T-helper 1 cell treated with Interleukin-12 subunit alpha and Interleukin-12 subunit beta and Interleukin-4 antibody, amounts not matched to agents 30 ng/mL and 1 ng/mL, for 36 hours (primary cell): Measurements from ENCODE around the gene KCTD5. TPM values are rescaled to one million over a fixed set of nuclear protein-coding genes. Genes with fewer than 3 reads are reported as not detected.

Experiments
- intact Hi-C: fragments of 100-400 bp; cut with micrococcal nuclease; formaldehyde crosslinking; loops from one replicate; pipeline ENCODE4 v1.15.1; 2024
- total RNA-seq: library from RNA; stranded (reverse); gene quantifications from 2 replicates; pipeline ENCODE4 v1.2.3, GENCODE V29; 2022

KCTD5 gene
- total RNA-seq, 1 donor from 2014 or later: 41.8 TPM

GRCh38 chr16:2707368-2708289, 25.3 kb downstream of the KCTD5 start:
- intact Hi-C loops: no loop called here

GRCh38 chr16:2708290-2708639, 25.9 kb downstream of the KCTD5 start:
- intact Hi-C loops: no loop called here

GRCh38 chr16:2708955-2709587, 26.7 kb downstream of the KCTD5 start:
- intact Hi-C loops: no loop called here

GRCh38 chr16:2709588-2709984, 27.3 kb downstream of the KCTD5 start:
- intact Hi-C loops: no loop called here

- intact Hi-C loops: no loop called here
Measured at GRCh38 chr16:2710021-2710710, 27.8 kb downstream of the KCTD5 start.

- intact Hi-C loops: no loop called here
Measured at GRCh38 chr16:2710711-2711231, 28.4 kb downstream of the KCTD5 start.

- intact Hi-C loops: no loop called here
Measured at GRCh38 chr16:2711370-2712062, 29.2 kb downstream of the KCTD5 start.

GRCh38 chr16:2712063-2712441, 29.7 kb downstream of the KCTD5 start:
- intact Hi-C loops: no loop called here

GRCh38 chr16:2712546-2712945, 30.2 kb downstream of the KCTD5 start:
- intact Hi-C loops: no loop called here

- intact Hi-C loops: no loop called here
Measured at GRCh38 chr16:2713523-2713922, 31.2 kb downstream of the KCTD5 start.

GRCh38 chr16:2713985-2714774, 31.9 kb downstream of the KCTD5 start:
- intact Hi-C loops: no loop called here

GRCh38 chr16:2715064-2715463, 32.7 kb downstream of the KCTD5 start:
- intact Hi-C loops: loop anchor here (1.0 kb wide), 2 partner anchors 33 to 37 kb away; partner anchors contain the start of genes KCTD5 and SRRM2

- intact Hi-C loops: loop anchor here (1.0 kb wide), 2 partner anchors 33 to 37 kb away; partner anchors contain the start of genes KCTD5 and SRRM2
Measured at GRCh38 chr16:2715519-2715918, 33.2 kb downstream of the KCTD5 start.

- intact Hi-C loops: loop anchor here (1.0 kb wide), 2 partner anchors 34 to 36 kb away; partner anchors contain the start of genes KCTD5 and SRRM2
Measured at GRCh38 chr16:2715966-2716885, 33.9 kb downstream of the KCTD5 start.

GRCh38 chr16:2716948-2717347, 34.6 kb downstream of the KCTD5 start:
- intact Hi-C loops: no loop called here

GRCh38 chr16:2717383-2718263, 35.3 kb downstream of the KCTD5 start:
- intact Hi-C loops: no loop called here

- intact Hi-C loops: loop anchor here (2.0 kb wide), 1 partner anchor 207 kb away; no protein-coding TSS in a partner anchor
Measured at GRCh38 chr16:2719328-2720063, 37.2 kb downstream of the KCTD5 start.
